GM12864 (cell line): ENCODE results near the gene DYNC1I1.
"Not testable (repeated sequence)": the region's sequence is repeated elsewhere in the genome, so short reads cannot be mapped to it uniquely, and the experiment has no call there.

Experiments used
- DNase-seq: peaks from one replicate; pipeline ENCODE4 v3.0.0-alpha.2; 2011; ENCODE audit warnings: low read depth
- H3K4me3 ChIP-seq: 2 replicates; pipeline ENCODE4 v1.5.1; 2011; ENCODE audit warnings: mild to moderate bottlenecking, low read depth, low read length, control low read depth
- CTCF ChIP-seq: IDR thresholded peaks from 2 replicates; pipeline ENCODE4 v1.5.1; 2011; ENCODE audit warnings: low read depth, mild to moderate bottlenecking, moderate library complexity, low read length, control low read depth, inconsistent platforms; ENCODE audit errors: missing control alignments

The DYNC1I1 gene

GRCh38 chr7:95925971-95926370 lies 153.6 kb downstream of the DYNC1I1 start:
- no peak for DNase-seq
- no peak overlapping the region for H3K4me3 ChIP-seq
- no peak for TF ChIP-seq CTCF

GRCh38 chr7:95927756-95928155 lies 155.4 kb downstream of the DYNC1I1 start:
- no peak for DNase-seq
- no peak for TF ChIP-seq CTCF
- no peak overlapping the region for H3K4me3 ChIP-seq

GRCh38 chr7:95929710-95930280 lies 157.4 kb downstream of the DYNC1I1 start:
- TF ChIP-seq CTCF = no peak
- no peak for DNase-seq

GRCh38 chr7:95931460-95932232 lies 159.3 kb downstream of the DYNC1I1 start:
- DNase-seq = no peak
- H3K4me3 ChIP-seq = no peak overlapping the region
- TF ChIP-seq CTCF = no peak

More at GRCh38 chr7:95929710-95930280, 157.4 kb downstream of the DYNC1I1 start:
- H3K4me3 ChIP-seq = no peak overlapping the region

- TF ChIP-seq CTCF = no peak
- no peak overlapping the region for H3K4me3 ChIP-seq
- no peak for DNase-seq
Measured at GRCh38 chr7:95933618-95934017, 161.3 kb downstream of the DYNC1I1 start.

- H3K4me3 ChIP-seq, DNase-seq: not testable (repeated sequence)
Measured at GRCh38 chr7:95944867-95945266, 172.5 kb downstream of the DYNC1I1 start.

- no peak for TF ChIP-seq CTCF
- DNase-seq = no peak
- no peak overlapping the region for H3K4me3 ChIP-seq
Measured at GRCh38 chr7:95950698-95951097, 178.3 kb downstream of the DYNC1I1 start.
